IMR-90 (cell line): ENCODE results near the gene EXD2. TPM values are rescaled to one million over a fixed set of nuclear protein-coding genes. Genes with fewer than 3 reads are reported as not detected.

Source experiments
- ATAC-seq: fragments of 200-7000 bp; cut with Tn5 transposase; 2 replicates; pipeline ENCODE4 v1.9.1; 2020; ENCODE audit warnings: low read depth, mild to moderate bottlenecking, moderate library complexity
- BruUV-seq: library from RNA; stranded (reverse); fragments of 400-500 nt; replicated peaks from 2 replicates; lab custom pipeline; 2021; lab: Mats Ljungman, UMichigan
- CTCF ChIA-PET: fragments of 300-600 bp; formaldehyde crosslinking; extraction: SDS; loops from one replicate; lab custom pipeline; 2021; ENCODE audit warnings: antibody characterized with exemption; lab: Yijun Ruan, JAX
- POLR2A ChIA-PET: fragments of 300-600 bp; sonication (Branson Sonifier 250); formaldehyde crosslinking; loops from one replicate; lab custom pipeline; 2022; ENCODE audit warnings: antibody characterized with exemption; ENCODE audit not compliant: unreplicated experiment; lab: Charles Lee
- DNase-seq: peaks from one replicate; pipeline ENCODE4 v3.0.0; 2013
- H2AFZ ChIP-seq: replicated peaks from 2 replicates; pipeline ENCODE3; 2013; ENCODE audit warnings: low read length, mild to moderate bottlenecking; ENCODE audit not compliant: poor library complexity
- H2AK5ac ChIP-seq: 2 replicates; pipeline ENCODE4 v1.6.1; 2013; ENCODE audit warnings: low read depth, low read length, inconsistent platforms
- H2AK9ac ChIP-seq: replicated peaks from 2 replicates; pipeline ENCODE3; 2013; ENCODE audit warnings: mild to moderate bottlenecking, low read depth, low read length, moderate library complexity; ENCODE audit not compliant: poor library complexity
- H2BK120ac ChIP-seq: 2 replicates; pipeline ENCODE4 v1.6.1; 2013; ENCODE audit warnings: low read depth, low read length, inconsistent platforms
- H2BK15ac ChIP-seq: 3 replicates; pipeline ENCODE4 v1.6.1; 2013; ENCODE audit warnings: low read depth, low read length, inconsistent platforms
- H2BK20ac ChIP-seq: 2 replicates; pipeline ENCODE4 v1.6.1; 2013; ENCODE audit warnings: low read depth, mild to moderate bottlenecking, inconsistent platforms, low read length, moderate library complexity
- H2BK5ac ChIP-seq: 2 replicates; pipeline ENCODE4 v1.6.1; 2013; ENCODE audit warnings: mild to moderate bottlenecking, low read depth, low read length, inconsistent platforms; ENCODE audit not compliant: poor library complexity, severe bottlenecking
- H3K14ac ChIP-seq: replicated peaks from 2 replicates; pipeline ENCODE4 v1.6.1; 2013; ENCODE audit warnings: low read depth, low read length, inconsistent platforms
- H3K18ac ChIP-seq: 2 replicates; pipeline ENCODE4 v1.6.1; 2013; ENCODE audit warnings: low read depth, low read length, control low read depth
- H3K23ac ChIP-seq: 2 replicates; pipeline ENCODE4 v1.6.1; 2013; ENCODE audit warnings: low read depth, low read length, inconsistent platforms
- H3K27ac ChIP-seq: 2 replicates; pipeline ENCODE4 v1.5.1; 2013; ENCODE audit warnings: mild to moderate bottlenecking, control low read depth, low read length; ENCODE audit not compliant: insufficient read depth
- H3K27me3 ChIP-seq: 2 replicates; pipeline ENCODE4 v1.6.1; 2013; ENCODE audit warnings: low read length; ENCODE audit not compliant: control insufficient read depth, insufficient read depth
- H3K36me3 ChIP-seq: 2 replicates; pipeline ENCODE4 v1.6.1; 2013; ENCODE audit warnings: low read length, mixed read lengths; ENCODE audit not compliant: control insufficient read depth, insufficient read depth
- H3K4ac ChIP-seq: 2 replicates; pipeline ENCODE4 v1.6.1; 2013; ENCODE audit warnings: low read depth, low read length, inconsistent platforms
- H3K4me1 ChIP-seq: 2 replicates; pipeline ENCODE4 v1.6.1; 2013; ENCODE audit warnings: low read length, mixed read lengths; ENCODE audit not compliant: control insufficient read depth, insufficient read depth
- H3K4me2 ChIP-seq: 2 replicates; pipeline ENCODE4 v1.6.1; 2013; ENCODE audit warnings: low read depth, mild to moderate bottlenecking, control low read depth, low read length, moderate library complexity
- H3K4me3 ChIP-seq: 2 replicates; pipeline ENCODE4 v1.5.1; 2013; ENCODE audit warnings: low read depth, mild to moderate bottlenecking, control low read depth, low read length, moderate library complexity; ENCODE audit not compliant: insufficient read depth
- H3K56ac ChIP-seq: 2 replicates; pipeline ENCODE4 v1.6.1; 2013; ENCODE audit warnings: low read length, inconsistent platforms; ENCODE audit not compliant: insufficient read depth; ENCODE audit errors: extremely low read depth
- H3K79me1 ChIP-seq, 2 experiments: 2 replicates each; pipeline ENCODE4 v1.6.1; 2013; ENCODE audit warnings: low read length in 2 of 2, inconsistent platforms in 1 of 2, low read depth in 1 of 2
- H3K9ac ChIP-seq: 2 replicates; pipeline ENCODE4 v1.6.1; 2013; ENCODE audit warnings: low read depth, low read length, control low read depth
- H3K9me1 ChIP-seq: 2 replicates; pipeline ENCODE4 v1.6.1; 2013; ENCODE audit warnings: low read length, inconsistent platforms; ENCODE audit not compliant: insufficient read depth
- H3K9me3 ChIP-seq: 2 replicates; pipeline ENCODE4 v1.6.1; 2013; ENCODE audit warnings: low read length; ENCODE audit not compliant: control insufficient read depth, insufficient read depth
- H4K20me1 ChIP-seq: 2 replicates; pipeline ENCODE4 v1.6.1; 2013; ENCODE audit warnings: low read length, inconsistent platforms; ENCODE audit not compliant: insufficient read depth
- H4K5ac ChIP-seq: 2 replicates; pipeline ENCODE4 v1.6.1; 2013; ENCODE audit warnings: mild to moderate bottlenecking, low read depth, low read length, control low read depth
- H4K8ac ChIP-seq, 2 experiments: 2 replicates each; pipeline ENCODE4 v1.6.1; 2013; ENCODE audit warnings: low read depth in 2 of 2, low read length in 2 of 2, control low read depth in 1 of 2, inconsistent platforms in 1 of 2
- H4K91ac ChIP-seq: 2 replicates; pipeline ENCODE4 v1.6.1; 2013; ENCODE audit warnings: low read depth, low read length, inconsistent platforms; ENCODE audit not compliant: insufficient read depth
- BHLHE40 ChIP-seq: fragments of 150-350 bp; IDR thresholded peaks from 2 replicates; pipeline ENCODE4 v1.6.1; 2016; ENCODE audit warnings: mild to moderate bottlenecking, low read depth, low read length
- CEBPB ChIP-seq: IDR thresholded peaks from 2 replicates; pipeline ENCODE4 v1.6.1; 2012; ENCODE audit warnings: low read depth, low read length, improper control_type of control experiment
- CHD1 ChIP-seq: IDR thresholded peaks from 2 replicates; pipeline ENCODE4 v1.6.1; 2012; ENCODE audit warnings: low read depth, low read length, improper control_type of control experiment
- CTCF ChIP-seq: conservative IDR thresholded peaks from 2 replicates; pipeline ENCODE4 v1.5.1; 2012; ENCODE audit warnings: mild to moderate bottlenecking, low read depth, low read length, improper control_type of control experiment
- ELK1 ChIP-seq: fragments of 150-350 bp; IDR thresholded peaks from 2 replicates; pipeline ENCODE4 v1.6.1; 2016; ENCODE audit warnings: low read depth, mild to moderate bottlenecking, low read length, moderate library complexity, borderline replicate concordance
- FOS ChIP-seq: fragments of 150-350 bp; IDR thresholded peaks from 2 replicates; pipeline ENCODE4 v1.6.1; 2016; ENCODE audit warnings: low read depth, low read length
- MAFK ChIP-seq: IDR thresholded peaks from 2 replicates; pipeline ENCODE4 v1.6.1; 2012; ENCODE audit warnings: low read depth, low read length, improper control_type of control experiment
- MAZ ChIP-seq: IDR thresholded peaks from 2 replicates; pipeline ENCODE4 v1.6.1; 2012; ENCODE audit warnings: low read depth, mild to moderate bottlenecking, low read length, improper control_type of control experiment, moderate library complexity, borderline replicate concordance
- MXI1 ChIP-seq: IDR thresholded peaks from 2 replicates; pipeline ENCODE4 v1.6.1; 2012; ENCODE audit warnings: low read depth, mild to moderate bottlenecking, low read length, moderate library complexity, borderline replicate concordance
- NFE2L2 ChIP-seq: fragments of 150-350 bp; IDR thresholded peaks from 2 replicates; pipeline ENCODE4 v1.6.1; 2016; ENCODE audit warnings: low read depth, mild to moderate bottlenecking, low read length
- POLR2A ChIP-seq: IDR thresholded peaks from 2 replicates; pipeline ENCODE4 v1.6.1; 2012; ENCODE audit warnings: mild to moderate bottlenecking, low read depth, low read length
- RAD21 ChIP-seq: IDR thresholded peaks from 2 replicates; pipeline ENCODE4 v1.6.1; 2012; ENCODE audit warnings: low read length, improper control_type of control experiment
- RCOR1 ChIP-seq: IDR thresholded peaks from 2 replicates; pipeline ENCODE4 v1.6.1; 2012; ENCODE audit warnings: mild to moderate bottlenecking, low read length, improper control_type of control experiment; ENCODE audit not compliant: insufficient replicate concordance
- RFX5 ChIP-seq: IDR thresholded peaks from 2 replicates; pipeline ENCODE4 v1.8.0; 2012; ENCODE audit warnings: low read depth, mild to moderate bottlenecking, low read length, moderate library complexity
- SMC3 ChIP-seq: fragments of 150-350 bp; IDR thresholded peaks from 2 replicates; pipeline ENCODE4 v1.6.1; 2016; ENCODE audit warnings: low read depth, mild to moderate bottlenecking, antibody characterized with exemption, low read length, moderate library complexity
- USF2 ChIP-seq: fragments of 150-350 bp; IDR thresholded peaks from 2 replicates; pipeline ENCODE4 v1.6.1; 2017; ENCODE audit warnings: mild to moderate bottlenecking, antibody characterized with exemption, low read length, low read depth
- whole genome bisulfite sequencing, 2 experiments: methylation state at CpG; one replicate each; pipeline versions ENCODE4 v1.1.5 to v1.1.7; 2013; ENCODE audit warnings: missing lambda C conversion rate in 2 of 2; ENCODE audit not compliant: insufficient read length in 1 of 2; ENCODE audit errors: extremely low coverage in 2 of 2; 5-methylcytosine and 5-hydroxymethylcytosine counted together
- dilution Hi-C: fragments of 300-500 bp; cut with HindIII; formaldehyde crosslinking; loops from one replicate; pipeline ENCODE4 v1.14.3; 2018; ENCODE audit warnings: low sequenced_read_pairs; ENCODE audit not compliant: unreplicated experiment
- in situ Hi-C: fragments of 300-500 bp; cut with MboI; formaldehyde crosslinking; loops from 3 replicates; pipeline ENCODE4 v1.14.3; 2019; ENCODE audit warnings: low sequenced_read_pairs, inconsistent platforms, mixed read lengths
- intact Hi-C: fragments of 100-400 bp; cut with micrococcal nuclease; formaldehyde crosslinking; loops from 2 replicates; pipeline ENCODE4 v1.10.0; 2022
- polyA plus RNA-seq, 3 experiments: library from polyadenylated mRNA; depleted of rRNA; stranded (reverse); fragments of >200 nt; gene quantifications; 2 replicates each; pipeline ENCODE4 v1.2.3, GENCODE V29; 2012; ENCODE audit warnings: low replicate concordance in 1 of 3
- total RNA-seq: library from RNA; depleted of rRNA; stranded (reverse); fragments of >200 nt; gene quantifications from 2 replicates; pipeline ENCODE4 v1.2.3, GENCODE V29; 2012

Gene EXD2
- total and polyA plus RNA-seq, 2 of the 4 experiments (the other 2 are of a cell fraction), result 11.0 to 13.3 TPM

GRCh38 chr14:69267492-69267891 is 76.2 kb downstream of the EXD2 start:
- no CpG with 5 or more reads among the region's 4 CpGs for WGBS, 2 experiments
- Histone ChIP-seq H3K4ac (peak overlapping the region; percentile 44; the same call in 1 of the 2 replicates), H2AK5ac (peak overlapping the region; percentile 90), H2BK20ac (peak overlapping the region; percentile 42; the same call in 1 of the 2 replicates), H3K18ac (no peak overlapping the region), H2BK15ac (0 out of 3 replicates have a peak overlapping the region, but pooled peaks have one; percentile 21), H4K8ac (no peak overlapping the region), H3K9ac (no peak overlapping the region), H3K9me1 (peaks cover 30% of the 10 kb centered on the region), H3K23ac (peak overlapping the region; percentile 39; the same call in 1 of the 2 replicates), H2AK9ac (peak overlapping the region; percentile 63), H3K27ac (no peak overlapping the region), H3K4me1 (peaks cover 10% of the 10 kb centered on the region), H3K4me2 (no peak overlapping the region), H4K91ac (no peak overlapping the region), H3K4me3 (no peak overlapping the region), H3K27me3 (peaks cover 4% of the 10 kb centered on the region; the same call in 1 of the 2 replicates), H3K36me3 (no peaks in the 10 kb centered on the region), H2BK120ac (peak overlapping the region; percentile 13; the same call in 1 of the 2 replicates), H2BK5ac (no peak overlapping the region), H3K14ac (peak overlapping the region; percentile 69), H4K5ac (no peak overlapping the region), H3K56ac (no peak overlapping the region), H2AFZ (peak overlapping the region; percentile 33), H3K9me3 (no peaks in the 10 kb centered on the region), H3K79me1 (peaks cover 0 to 4% of the 10 kb centered on the region in 2 experiments; a peak in 1 of 4 replicates), H4K20me1 (no peaks in the 10 kb centered on the region; the same call in 1 of the 2 replicates)
- dilution Hi-C loops, result no loop called here
- ATAC-seq (no peak), DNase-seq (no peak)
- in situ Hi-C loops, result loop anchor here (25.0 kb wide), 1 partner anchor 470 kb away; no protein-coding TSS in a partner anchor
- no TSS peak for BruUV-seq
- POLR2A ChIA-PET, result no interaction called here
- TF ChIP-seq MXI1 (no peak), CEBPB (no peak), CTCF (no peak), FOS (no peak), RCOR1 (no peak), NFE2L2 (no peak), CHD1 (no peak), USF2 (no peak), MAZ (no peak), POLR2A (no peak), RAD21 (no peak), BHLHE40 (no peak), MAFK (no peak), RFX5 (no peak), SMC3 (no peak), ELK1 (no peak)
- intact Hi-C loops, result loop anchor here (5.0 kb wide), 1 partner anchor 50 kb away; no protein-coding TSS in a partner anchor
- CTCF ChIA-PET, result no interaction called here
